ENCODE results near the gene HECW1.

DNA sequence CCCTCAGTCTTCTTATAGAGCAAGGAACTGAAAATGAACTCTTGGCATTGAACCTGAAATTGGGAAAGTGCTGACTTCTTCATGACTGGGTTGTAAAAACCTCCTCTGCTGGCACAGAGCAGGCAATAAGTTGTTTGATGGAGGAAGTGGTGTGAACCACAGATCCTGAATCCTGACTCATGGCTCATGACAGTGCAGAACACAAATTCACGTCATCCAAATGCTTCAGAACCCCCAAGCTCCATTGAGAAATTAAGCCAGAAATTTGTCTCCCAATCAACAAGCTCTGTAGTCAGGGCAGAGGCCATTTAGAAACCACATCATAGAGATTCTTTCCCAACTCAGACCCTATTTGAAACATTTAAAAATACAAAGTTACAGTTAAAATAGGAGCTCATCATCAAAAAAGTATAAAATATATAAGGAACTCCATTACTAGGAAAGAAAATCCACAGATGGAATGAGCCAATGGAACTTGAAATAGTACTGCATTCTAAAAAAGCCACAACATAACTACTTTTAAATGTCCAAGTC lies 460.1 kb downstream of the HECW1 start:
- TF ChIP-seq, protein P1, sequence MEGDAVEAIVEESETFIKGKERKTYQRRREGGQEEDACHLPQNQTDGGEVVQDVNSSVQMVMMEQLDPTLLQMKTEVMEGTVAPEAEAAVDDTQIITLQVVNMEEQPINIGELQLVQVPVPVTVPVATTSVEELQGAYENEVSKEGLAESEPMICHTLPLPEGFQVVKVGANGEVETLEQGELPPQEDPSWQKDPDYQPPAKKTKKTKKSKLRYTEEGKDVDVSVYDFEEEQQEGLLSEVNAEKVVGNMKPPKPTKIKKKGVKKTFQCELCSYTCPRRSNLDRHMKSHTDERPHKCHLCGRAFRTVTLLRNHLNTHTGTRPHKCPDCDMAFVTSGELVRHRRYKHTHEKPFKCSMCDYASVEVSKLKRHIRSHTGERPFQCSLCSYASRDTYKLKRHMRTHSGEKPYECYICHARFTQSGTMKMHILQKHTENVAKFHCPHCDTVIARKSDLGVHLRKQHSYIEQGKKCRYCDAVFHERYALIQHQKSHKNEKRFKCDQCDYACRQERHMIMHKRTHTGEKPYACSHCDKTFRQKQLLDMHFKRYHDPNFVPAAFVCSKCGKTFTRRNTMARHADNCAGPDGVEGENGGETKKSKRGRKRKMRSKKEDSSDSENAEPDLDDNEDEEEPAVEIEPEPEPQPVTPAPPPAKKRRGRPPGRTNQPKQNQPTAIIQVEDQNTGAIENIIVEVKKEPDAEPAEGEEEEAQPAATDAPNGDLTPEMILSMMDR (IDR thresholded peaks at IDR 0.05; ENCODE audit: low read depth, low read length, missing input control) = no peak
- TF ChIP-seq, protein P2, sequence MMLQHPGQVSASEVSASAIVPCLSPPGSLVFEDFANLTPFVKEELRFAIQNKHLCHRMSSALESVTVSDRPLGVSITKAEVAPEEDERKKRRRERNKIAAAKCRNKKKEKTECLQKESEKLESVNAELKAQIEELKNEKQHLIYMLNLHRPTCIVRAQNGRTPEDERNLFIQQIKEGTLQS (IDR thresholded peaks at IDR 0.05) = no peak
- TF ChIP-seq SP1 (IDR thresholded peaks at IDR 0.05) (no peak), FOXA1 (IDR thresholded peaks at IDR 0.05) (no peak), GABPA (IDR thresholded peaks at IDR 0.05 in 1 of 2, conservative IDR thresholded peaks at IDR 0.05 in 1 of 2) (no peak), YY1 (IDR thresholded peaks at IDR 0.05) (no peak), RXRA (IDR thresholded peaks at IDR 0.05) (no peak), NR2F2 (IDR thresholded peaks at IDR 0.05) (no peak), EGR1 (IDR thresholded peaks at IDR 0.05; ENCODE audit: low read depth in 2 of 2) (no peak), JUND (IDR thresholded peaks at IDR 0.05) (no peak), RAD21 (IDR thresholded peaks at IDR 0.05) (no peak)
- TF ChIP-seq, protein P3, sequence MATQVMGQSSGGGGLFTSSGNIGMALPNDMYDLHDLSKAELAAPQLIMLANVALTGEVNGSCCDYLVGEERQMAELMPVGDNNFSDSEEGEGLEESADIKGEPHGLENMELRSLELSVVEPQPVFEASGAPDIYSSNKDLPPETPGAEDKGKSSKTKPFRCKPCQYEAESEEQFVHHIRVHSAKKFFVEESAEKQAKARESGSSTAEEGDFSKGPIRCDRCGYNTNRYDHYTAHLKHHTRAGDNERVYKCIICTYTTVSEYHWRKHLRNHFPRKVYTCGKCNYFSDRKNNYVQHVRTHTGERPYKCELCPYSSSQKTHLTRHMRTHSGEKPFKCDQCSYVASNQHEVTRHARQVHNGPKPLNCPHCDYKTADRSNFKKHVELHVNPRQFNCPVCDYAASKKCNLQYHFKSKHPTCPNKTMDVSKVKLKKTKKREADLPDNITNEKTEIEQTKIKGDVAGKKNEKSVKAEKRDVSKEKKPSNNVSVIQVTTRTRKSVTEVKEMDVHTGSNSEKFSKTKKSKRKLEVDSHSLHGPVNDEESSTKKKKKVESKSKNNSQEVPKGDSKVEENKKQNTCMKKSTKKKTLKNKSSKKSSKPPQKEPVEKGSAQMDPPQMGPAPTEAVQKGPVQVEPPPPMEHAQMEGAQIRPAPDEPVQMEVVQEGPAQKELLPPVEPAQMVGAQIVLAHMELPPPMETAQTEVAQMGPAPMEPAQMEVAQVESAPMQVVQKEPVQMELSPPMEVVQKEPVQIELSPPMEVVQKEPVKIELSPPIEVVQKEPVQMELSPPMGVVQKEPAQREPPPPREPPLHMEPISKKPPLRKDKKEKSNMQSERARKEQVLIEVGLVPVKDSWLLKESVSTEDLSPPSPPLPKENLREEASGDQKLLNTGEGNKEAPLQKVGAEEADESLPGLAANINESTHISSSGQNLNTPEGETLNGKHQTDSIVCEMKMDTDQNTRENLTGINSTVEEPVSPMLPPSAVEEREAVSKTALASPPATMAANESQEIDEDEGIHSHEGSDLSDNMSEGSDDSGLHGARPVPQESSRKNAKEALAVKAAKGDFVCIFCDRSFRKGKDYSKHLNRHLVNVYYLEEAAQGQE (IDR thresholded peaks at IDR 0.05) = no peak
- TF ChIP-seq, protein P4, sequence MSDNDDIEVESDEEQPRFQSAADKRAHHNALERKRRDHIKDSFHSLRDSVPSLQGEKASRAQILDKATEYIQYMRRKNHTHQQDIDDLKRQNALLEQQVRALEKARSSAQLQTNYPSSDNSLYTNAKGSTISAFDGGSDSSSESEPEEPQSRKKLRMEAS (IDR thresholded peaks at IDR 0.05) = no peak
- TF ChIP-seq, protein P5, sequence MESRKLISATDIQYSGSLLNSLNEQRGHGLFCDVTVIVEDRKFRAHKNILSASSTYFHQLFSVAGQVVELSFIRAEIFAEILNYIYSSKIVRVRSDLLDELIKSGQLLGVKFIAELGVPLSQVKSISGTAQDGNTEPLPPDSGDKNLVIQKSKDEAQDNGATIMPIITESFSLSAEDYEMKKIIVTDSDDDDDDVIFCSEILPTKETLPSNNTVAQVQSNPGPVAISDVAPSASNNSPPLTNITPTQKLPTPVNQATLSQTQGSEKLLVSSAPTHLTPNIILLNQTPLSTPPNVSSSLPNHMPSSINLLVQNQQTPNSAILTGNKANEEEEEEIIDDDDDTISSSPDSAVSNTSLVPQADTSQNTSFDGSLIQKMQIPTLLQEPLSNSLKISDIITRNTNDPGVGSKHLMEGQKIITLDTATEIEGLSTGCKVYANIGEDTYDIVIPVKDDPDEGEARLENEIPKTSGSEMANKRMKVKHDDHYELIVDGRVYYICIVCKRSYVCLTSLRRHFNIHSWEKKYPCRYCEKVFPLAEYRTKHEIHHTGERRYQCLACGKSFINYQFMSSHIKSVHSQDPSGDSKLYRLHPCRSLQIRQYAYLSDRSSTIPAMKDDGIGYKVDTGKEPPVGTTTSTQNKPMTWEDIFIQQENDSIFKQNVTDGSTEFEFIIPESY (IDR thresholded peaks at IDR 0.05) = no peak
